Urothelium cell line (cell line): Measurements from ENCODE around the gene KRI1.
A peak's percentile ranks its signal among the peaks of the same experiment; 100 is the strongest.

Experiments used
- DNase-seq: peaks from one replicate; pipeline ENCODE4 v3.0.0; 2011; ENCODE audit warnings: low spot score, mixed read lengths
- FAIRE-seq: peaks from 2 replicates; lab custom pipeline; 2011; peaks lifted over from hg19 to GRCh38; lab: Jason Lieb, UNC

Gene KRI1

GRCh38 chr19:10565567-10566407 is at the start of gene KRI1:
KRI1 (minus strand) TSS chr19:10566010; CDS start chr19:10565999, 11 bp downstream.
- FAIRE-seq (peak; percentile 84), DNase-seq (peak; percentile 93)

DNA sequence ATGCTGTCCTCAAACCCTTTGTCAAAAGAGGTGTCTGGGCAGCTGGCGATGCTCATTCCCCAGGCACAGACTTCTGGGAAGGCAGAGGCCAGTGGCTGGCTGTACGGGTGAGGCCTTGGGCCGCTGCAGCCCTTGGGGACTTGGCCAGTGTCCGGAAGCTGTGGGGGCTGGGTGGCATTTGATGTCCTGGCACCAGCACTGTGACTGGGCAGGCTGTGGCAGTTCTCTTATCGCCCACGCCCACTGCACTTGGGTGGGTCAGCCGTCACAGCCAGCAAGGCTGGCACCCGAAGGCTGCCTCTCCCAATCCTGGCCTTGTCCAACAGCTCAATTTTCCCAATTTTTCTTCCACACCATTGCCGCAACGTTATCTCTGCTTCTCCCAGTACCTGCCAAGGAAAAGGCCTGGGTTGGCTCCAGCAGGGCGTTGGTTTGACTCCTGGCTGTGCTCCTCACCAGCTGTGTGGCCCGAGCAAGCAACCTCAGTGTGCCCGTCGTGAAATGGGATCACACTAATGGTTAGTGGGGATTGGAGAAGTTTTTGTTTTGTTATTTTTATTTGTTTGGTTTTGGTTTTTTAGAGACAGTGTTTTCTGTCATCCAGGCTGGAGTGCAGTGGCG is 46.8 kb upstream of the KRI1 start:
- FAIRE-seq: no peak
- no peak for DNase-seq

GRCh38 chr19:10611907-10612306 is 46.1 kb upstream of the KRI1 start:
- DNase-seq (no peak), FAIRE-seq (no peak)

DNA sequence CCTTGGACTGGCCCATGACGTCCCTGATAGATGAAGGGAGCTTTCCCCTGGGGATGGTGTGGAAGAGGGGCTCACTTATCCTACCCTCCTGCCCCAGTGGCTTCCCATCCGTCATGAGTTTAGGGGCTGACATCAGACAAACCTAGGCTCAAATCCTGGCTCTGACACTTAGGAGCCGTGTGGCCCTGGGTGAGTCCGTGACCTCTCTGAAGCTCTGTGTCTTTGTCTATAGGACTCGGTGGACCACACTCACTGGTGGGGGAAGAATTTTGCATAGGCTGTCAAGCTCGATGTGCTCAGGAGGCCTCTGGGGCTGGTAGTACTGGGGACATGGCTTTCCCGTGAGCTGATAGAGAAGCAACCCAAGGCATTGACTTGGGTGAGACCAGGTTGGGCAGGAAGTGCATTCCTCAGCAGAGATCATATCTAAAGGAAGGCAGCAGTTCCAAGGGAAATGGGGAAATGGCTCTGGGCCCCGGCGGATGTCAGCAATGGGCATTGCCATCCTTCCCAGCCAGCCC is 38.7 kb upstream of the KRI1 start:
- FAIRE-seq: no peak
- no peak for DNase-seq

DNA sequence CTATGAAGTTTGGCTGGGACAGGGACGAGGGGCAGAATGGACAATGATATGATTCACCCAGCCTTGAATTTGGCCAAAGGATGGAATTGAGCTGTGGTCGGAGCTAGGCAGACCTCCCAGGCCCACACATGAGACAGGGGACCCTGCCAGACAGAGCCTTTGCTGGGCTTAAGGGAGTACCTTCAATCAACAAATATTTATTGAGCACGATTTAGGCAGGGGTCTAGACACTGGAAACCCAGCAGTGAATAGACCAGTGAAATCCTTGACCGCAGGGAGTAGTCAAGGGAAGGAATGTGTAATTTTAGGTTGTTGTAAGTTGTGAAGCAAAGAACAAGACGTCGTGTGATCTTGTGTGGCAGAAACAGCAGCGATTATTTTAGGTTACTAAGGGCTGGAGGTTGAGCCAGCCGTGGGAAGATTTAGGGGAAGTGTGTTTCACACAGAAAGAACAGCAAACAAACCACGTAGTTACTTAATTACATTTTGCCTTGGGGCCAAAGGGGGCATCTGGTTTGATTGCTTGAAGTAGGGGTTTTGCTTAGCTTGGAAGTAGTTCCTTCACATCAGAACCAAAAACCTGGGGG is 38.2 kb upstream of the KRI1 start:
- FAIRE-seq: no peak
- DNase-seq: no peak

DNA sequence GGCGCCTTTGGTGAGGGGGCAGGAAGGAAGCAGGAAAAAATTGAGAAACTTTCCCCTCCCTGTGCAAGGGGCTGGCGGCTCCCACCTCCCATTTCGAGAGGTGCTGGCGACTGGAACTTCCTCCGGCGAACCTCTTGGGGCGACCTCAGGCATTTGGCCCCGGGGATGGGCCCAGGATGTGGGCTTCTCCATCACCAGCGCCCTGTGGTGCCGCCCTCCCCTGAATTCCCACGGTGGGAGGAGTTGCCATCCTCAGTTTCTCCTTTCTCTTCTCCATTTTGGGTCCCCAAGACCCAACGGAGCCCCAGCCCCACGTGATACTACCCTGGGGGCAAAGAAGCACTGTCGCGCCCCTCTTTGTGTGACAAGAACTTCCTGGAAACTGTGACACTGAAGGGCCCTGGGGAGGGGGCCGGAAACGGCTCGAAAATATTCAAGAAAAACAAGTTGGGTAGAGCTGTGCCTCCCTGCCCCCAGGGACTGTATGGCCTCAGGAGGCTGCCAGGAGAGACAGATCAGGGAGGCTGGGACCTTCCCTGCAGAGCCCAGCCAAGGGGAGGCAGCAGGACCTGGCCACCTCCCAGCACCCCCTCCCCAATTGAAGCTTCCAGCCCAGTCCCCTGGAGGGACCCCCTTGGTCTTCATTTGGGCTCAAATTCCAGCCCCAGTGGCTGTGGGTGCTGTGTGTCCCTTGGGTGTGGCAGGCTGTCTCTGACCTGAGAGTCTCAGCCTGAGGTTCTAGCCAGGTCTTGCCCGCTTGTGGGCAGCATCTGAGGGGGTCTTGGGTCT is 37.5 kb upstream of the KRI1 start:
- DNase-seq (no peak), FAIRE-seq (no peak)

DNA sequence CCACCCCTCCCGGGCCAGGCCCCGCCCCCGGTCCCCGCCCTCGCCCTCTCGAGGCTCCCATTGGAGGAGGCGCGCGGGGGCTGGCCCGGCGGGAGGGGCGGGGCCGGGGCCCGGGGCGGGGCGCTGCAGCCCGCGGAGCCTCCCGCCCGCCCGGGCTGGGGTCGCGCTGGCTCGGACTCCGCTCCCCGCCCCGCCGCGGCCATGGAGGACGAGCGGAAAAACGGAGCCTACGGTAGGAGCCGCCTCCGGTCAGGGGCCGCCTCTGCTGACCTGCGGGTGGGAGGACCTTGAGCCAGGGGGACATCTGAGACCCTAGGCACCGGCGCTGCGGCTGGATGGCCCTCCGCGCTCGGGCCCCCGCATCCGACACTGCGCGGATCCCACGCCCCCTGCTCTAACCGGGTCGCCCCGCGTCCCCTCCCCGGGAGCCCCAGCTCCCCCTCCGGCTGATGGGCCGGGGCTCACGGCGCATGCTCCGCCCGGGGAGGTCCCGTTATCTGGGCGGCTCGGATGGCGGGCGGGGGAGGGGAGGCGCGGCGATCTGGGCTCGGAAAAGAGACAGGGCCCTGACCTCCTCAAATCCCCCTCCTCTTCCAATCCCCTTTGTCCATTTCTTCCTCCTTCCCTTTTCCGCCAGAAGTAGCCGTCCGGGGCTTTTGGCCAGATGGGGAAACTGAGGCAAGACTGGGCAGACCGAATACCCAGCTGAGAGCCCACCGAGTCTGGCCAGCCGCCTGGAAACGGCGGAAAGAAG is 36.7 kb upstream of the KRI1 start:
- peak; percentile 92 for DNase-seq
- FAIRE-seq: no peak

GRCh38 chr19:10601999-10602329 is 36.2 kb upstream of the KRI1 start:
- no peak for FAIRE-seq
- DNase-seq: no peak

DNA sequence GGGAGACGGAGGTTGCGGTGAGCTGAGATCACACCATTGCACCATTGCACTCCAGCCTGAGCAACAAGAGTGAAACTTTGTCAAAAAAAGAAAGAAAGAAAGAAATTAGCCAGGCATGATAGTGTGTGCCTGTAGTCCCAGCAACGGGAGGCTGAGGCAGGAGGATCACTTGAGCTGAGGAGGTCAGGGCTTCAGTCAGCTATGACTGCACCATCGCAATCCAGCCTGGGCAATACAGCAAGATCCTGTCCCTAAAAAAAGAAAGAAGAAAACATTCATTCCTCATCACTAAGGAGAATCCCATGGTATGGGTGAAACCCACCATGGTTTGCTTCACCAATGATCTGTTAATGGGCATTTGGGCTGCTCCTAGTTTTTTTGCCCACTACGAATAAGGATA is 34.3 kb upstream of the KRI1 start:
- FAIRE-seq: no peak
- no peak for DNase-seq

- DNase-seq: no peak
- no peak for FAIRE-seq
Measured at GRCh38 chr19:10593820-10594637, 28.2 kb upstream of the KRI1 start.

DNA sequence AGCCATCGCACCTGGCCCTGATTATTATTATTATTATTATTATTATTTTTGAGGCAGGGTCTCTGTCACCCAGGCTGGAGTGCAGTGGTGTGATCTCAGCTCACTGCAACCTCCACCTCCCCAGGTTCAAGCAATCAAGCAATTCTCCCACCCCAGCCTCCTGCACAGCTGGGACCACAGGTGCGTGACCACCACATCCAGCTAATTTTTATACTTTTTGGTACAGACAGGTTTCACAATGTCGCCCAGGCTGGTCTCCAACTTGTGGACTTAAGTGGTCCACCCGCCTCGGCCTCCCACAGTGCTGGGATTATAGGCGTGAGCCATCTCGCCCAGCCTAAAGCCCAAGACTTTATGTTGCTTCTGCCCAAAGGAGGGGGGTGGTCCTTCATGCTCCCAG is 27.3 kb upstream of the KRI1 start:
- no peak for FAIRE-seq
- DNase-seq: no peak

GRCh38 chr19:10587839-10588150 is 22.0 kb upstream of the KRI1 start:
- DNase-seq (no peak), FAIRE-seq (no peak)

GRCh38 chr19:10587022-10587838 is 21.4 kb upstream of the KRI1 start, which contains the start of gene AP1M2:
AP1M2 (minus strand) TSS chr19:10587312; CDS start chr19:10587231, 81 bp downstream.
- DNase-seq (no peak), FAIRE-seq (no peak)

DNA sequence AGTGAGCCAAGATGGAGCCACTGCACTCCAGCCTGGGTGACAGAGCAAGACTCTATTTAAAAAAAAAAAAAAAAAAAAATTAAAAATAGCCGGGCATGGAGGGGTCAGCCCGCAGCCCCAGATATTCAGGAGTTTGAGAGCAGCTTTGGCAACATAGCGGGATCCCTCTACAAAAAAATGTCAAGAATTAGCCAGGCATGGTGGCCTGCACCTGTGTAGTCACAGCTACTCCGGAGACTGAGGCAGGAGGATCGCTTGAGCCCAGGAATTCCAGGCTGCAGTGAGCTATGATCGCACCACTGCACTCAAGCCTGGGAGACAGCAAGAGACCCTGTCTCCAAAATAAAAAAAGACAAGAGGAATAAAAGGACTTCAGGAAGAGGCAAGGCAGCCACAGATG is 20.6 kb upstream of the KRI1 start:
- DNase-seq (no peak), FAIRE-seq (no peak)

- no peak for DNase-seq
- no peak for FAIRE-seq
Measured at GRCh38 chr19:10583036-10583776, 17.4 kb upstream of the KRI1 start.

DNA sequence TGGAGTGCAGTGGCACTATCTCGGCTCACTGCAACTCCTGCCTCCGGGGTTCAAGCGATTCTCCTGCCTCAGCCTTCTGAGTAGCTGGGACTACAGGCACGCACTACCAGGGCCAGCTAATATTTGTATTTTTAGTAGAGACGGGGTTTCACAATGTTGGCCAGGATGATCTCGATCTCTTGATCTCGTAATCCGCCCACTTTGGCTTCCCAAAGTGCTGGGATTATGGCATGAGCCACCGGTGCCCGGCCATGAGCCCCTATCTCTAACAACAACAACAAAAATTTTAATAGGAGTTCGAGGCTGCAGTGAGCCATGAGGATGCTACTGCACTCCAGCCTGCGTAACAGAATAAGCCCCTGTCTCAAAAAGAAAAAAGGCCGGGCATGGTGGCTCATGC is 16.3 kb upstream of the KRI1 start:
- FAIRE-seq (no peak), DNase-seq (no peak)

DNA sequence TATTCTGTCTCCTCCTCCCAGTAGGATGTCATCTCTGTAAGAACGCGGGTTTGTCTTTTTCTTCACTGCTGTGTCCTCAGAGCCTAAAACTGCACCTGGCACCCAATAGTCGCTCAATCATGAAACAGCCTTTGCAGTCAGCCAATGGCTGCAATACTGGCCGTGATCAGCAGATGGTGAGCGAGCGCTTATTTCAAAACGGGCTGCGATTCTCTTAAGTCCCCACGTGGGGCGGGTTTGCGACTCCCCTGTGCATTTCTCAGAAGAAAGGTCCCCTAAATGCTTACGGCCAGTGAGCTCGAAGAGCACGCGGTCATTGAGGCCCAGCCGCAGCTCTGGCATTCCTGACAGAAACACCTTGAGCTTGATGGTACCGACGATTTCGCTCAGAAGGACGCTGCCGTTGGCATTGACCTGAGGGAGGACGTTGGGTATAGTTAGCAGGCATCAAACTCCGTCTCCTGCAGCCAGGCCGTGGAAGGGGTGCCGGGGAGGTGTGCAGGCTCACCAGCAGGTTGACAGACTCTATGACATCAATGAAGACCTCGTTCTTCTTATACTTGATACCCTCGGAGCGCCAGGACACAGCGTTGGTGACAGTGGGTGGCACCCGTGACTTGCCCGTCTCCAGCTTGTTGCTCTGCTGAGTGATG is 15.3 kb upstream of the KRI1 start:
- DNase-seq (peak; percentile 66), FAIRE-seq (no peak)

DNA sequence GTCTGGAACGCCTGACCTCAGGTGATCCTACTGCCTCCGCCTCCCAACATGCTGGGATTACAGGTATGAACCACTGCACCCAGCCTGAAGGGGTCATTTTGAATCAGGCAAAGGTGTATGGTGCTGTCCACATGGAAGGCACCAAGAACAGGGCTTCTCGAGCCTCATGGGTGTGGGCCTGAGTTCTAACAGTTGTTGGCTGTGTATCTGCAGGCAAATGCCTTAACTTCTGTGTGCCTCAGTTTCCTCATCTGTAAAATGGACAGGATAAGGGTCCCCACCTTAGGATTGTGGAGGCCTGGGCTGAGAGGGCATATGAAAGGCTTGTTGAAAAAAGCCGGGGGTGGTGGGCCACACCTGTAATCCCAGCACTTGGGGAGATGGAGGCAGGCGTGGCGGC is 12.1 kb upstream of the KRI1 start:
- FAIRE-seq (no peak), DNase-seq (no peak)
